ENCODE data around the gene RWDD4. TPM values are rescaled to one million over a fixed set of nuclear protein-coding genes. Genes with fewer than 3 reads are reported as not detected.

Gene RWDD4
- 16.5 TPM for polyA plus RNA-seq (2013, experiment 1 of 2)
- 20.3 TPM for polyA plus RNA-seq (2013, experiment 2 of 2)

DNA sequence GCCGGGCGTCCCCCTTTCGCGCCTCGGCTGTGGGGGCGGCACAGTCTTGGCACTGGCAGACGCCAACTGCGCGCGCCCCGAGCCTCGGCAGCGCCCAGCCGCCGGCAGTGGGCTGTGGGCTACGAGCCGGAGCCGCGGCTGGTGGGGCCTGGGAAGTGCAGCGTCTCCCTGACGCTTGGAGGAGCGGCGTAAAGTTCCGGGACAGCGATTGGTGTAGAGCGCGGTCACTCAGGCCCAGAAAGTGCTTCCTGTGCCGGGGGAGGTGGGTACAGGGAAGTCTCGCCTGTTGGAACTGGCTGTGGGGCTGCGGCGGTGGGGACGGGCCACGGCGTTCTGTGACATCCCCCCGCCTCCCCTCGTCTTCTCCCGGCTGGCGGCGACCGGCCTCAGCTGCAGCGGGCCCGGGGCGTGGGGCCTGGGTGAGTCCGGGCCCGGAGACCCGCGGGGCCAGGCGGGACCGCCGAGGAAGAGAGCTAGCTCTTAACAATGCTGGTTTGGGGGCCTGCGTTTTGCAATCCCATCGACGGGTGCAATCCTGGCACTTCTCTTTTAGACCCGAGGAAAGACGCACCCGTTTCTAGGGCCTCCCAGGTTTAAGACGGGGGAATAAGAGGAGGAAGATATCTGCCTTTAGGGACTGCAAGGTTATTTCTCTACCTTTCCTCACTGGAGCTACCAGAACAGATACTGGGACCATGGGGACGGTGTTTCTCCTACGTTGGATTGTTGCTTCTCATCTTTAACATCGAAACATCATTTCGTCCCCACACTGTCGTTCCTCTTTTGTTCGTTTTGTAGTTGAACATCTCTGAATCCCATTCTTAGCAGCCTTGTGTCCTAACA is at the start of gene RWDD4, which contains the start of gene TRAPPC11:
RWDD4 (minus strand) TSS at position 157 of the 843 bp plus-strand sequence. CDS start 233 bp downstream, outside the sequence.
TRAPPC11 (plus strand) TSS at position 265 of the 843 bp plus-strand sequence. CDS start 4,575 bp downstream, outside the sequence.
- Histone ChIP-seq H3K4me1 (ENCODE audit: insufficient read depth, low read length) (peaks cover 13% of the 10 kb centered on the region; the same call in 1 of the 2 replicates), H3K9ac (ENCODE audit: low read depth, low read length) (peak within 1 kb of the TSS; percentile 84), H3K27me3 (ENCODE audit: insufficient read depth, low read length) (no peaks in the 10 kb centered on the region), H3K27ac (ENCODE audit: low read depth, low read length) (peak within 1 kb of the TSS; percentile 17), H3K9me3 (ENCODE audit: insufficient read depth, low read depth, low read length) (no peaks in the 10 kb centered on the region), H3K36me3 (ENCODE audit: insufficient read depth, low read length) (peaks cover 11% of the 10 kb centered on the region), H3K4me3 (ENCODE audit: low read length) (peak within 1 kb of the TSS; percentile 90)
- WGBS: under 1% methylated on average over 57 of the region's 63 CpGs

DNA sequence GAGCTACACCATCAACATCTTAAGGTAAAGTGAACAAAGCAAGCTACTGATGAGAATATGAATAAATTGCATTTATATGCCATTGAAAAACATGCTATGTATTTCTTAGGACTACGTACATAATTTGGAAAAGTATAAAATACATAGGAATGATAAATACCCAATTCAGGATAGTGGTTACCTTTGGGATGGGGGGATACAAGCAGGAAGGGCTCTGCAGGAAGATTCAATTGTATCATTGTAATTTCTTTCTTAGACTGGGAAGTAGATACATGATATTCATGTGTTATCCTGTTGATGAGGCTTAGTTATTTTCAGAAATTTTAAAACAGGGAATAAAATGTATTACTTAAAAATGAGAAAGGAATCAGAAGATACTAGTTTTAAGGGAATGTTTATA is 43.5 kb upstream of the RWDD4 start:
- Histone ChIP-seq H3K27ac (ENCODE audit: low read depth, low read length) (no peak overlapping the region), H3K36me3 (ENCODE audit: insufficient read depth, low read length) (peaks cover 87% of the 10 kb centered on the region), H3K4me3 (ENCODE audit: low read length) (no peak overlapping the region), H3K4me1 (ENCODE audit: insufficient read depth, low read length) (no peaks in the 10 kb centered on the region), H3K9ac (ENCODE audit: low read depth, low read length) (no peak overlapping the region), H3K27me3 (ENCODE audit: insufficient read depth, low read length) (no peaks in the 10 kb centered on the region), H3K9me3 (ENCODE audit: insufficient read depth, low read depth, low read length) (peaks cover 3% of the 10 kb centered on the region; the same call in 1 of the 2 replicates)
- no CpG with 5 or more reads among the region's 1 CpG for WGBS

DNA sequence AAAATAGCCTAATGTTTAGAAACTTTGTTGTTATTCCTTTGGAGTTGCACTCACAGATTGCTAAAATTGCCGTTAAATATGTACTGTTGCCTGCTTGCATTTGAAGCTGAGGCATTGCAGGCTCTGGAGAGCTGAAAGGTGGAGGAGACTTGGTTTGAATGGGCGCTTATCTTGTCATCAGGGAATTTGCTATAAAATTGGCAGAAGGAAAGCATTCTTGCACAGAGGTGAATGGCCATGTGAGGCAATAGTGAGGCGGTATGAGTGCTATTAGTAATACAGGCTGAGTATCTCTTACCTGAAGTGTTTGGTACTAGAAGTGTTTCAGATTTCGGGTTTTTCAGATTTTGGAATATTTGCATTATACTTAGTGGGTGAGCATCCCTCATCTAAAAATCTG is 41.4 kb upstream of the RWDD4 start:
- Histone ChIP-seq H3K4me3 (ENCODE audit: low read length) (no peak overlapping the region), H3K27me3 (ENCODE audit: insufficient read depth, low read length) (no peaks in the 10 kb centered on the region), H3K9me3 (ENCODE audit: insufficient read depth, low read depth, low read length) (peaks cover 3% of the 10 kb centered on the region; the same call in 1 of the 2 replicates), H3K27ac (ENCODE audit: low read depth, low read length) (no peak overlapping the region), H3K36me3 (ENCODE audit: insufficient read depth, low read length) (peaks cover 90% of the 10 kb centered on the region), H3K4me1 (ENCODE audit: insufficient read depth, low read length) (no peaks in the 10 kb centered on the region), H3K9ac (ENCODE audit: low read depth, low read length) (no peak overlapping the region)
- 95% methylated on average over 4 of the region's 4 CpGs for WGBS

DNA sequence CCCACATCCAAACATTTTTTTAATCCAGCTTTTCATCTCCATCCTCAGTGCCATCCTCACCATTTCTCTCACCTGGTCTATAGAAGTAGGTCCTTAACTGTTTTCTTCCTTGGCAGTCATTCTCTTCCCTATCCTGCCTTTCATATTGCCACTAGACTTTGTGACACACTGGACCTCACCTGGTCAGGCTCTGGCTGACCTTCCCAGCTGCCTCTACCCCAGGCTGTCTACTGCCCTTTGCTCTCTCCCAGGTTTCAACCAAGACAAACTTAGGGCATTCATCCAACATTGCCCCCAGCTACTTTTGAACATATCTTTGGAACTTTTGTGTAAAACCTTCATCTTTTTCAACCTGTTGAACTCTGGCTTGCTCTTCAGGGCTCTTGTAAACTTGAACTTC is 39.9 kb upstream of the RWDD4 start:
- Histone ChIP-seq H3K9ac (ENCODE audit: low read depth, low read length) (no peak overlapping the region), H3K27me3 (ENCODE audit: insufficient read depth, low read length) (no peaks in the 10 kb centered on the region), H3K4me1 (ENCODE audit: insufficient read depth, low read length) (no peaks in the 10 kb centered on the region), H3K36me3 (ENCODE audit: insufficient read depth, low read length) (peaks cover 95% of the 10 kb centered on the region), H3K9me3 (ENCODE audit: insufficient read depth, low read depth, low read length) (peaks cover 3% of the 10 kb centered on the region; the same call in 1 of the 2 replicates), H3K4me3 (ENCODE audit: low read length) (no peak overlapping the region), H3K27ac (ENCODE audit: low read depth, low read length) (no peak overlapping the region)

DNA sequence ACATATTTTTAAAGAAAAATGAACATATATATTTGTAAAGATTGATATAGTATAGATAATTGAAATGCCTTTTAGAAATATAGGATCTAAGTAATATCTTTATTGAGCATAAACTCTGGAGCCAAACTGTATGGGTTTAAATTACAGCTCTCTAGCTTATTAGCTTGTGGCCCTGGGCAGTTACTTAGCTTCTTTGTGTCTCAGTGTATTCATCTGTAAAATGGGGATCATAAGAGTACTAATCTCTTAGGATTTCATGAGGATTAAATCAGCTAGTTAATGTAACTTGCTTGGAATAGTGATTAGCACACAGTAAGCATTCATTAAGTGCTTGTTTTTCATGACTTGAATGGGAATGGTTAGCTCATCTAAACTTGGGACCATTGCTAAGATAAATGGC is 32.9 kb upstream of the RWDD4 start:
- Histone ChIP-seq H3K9ac (ENCODE audit: low read depth, low read length) (no peak overlapping the region), H3K4me1 (ENCODE audit: insufficient read depth, low read length) (no peaks in the 10 kb centered on the region), H3K36me3 (ENCODE audit: insufficient read depth, low read length) (peaks cover 86% of the 10 kb centered on the region), H3K27ac (ENCODE audit: low read depth, low read length) (no peak overlapping the region), H3K27me3 (ENCODE audit: insufficient read depth, low read length) (no peaks in the 10 kb centered on the region), H3K9me3 (ENCODE audit: insufficient read depth, low read depth, low read length) (no peaks in the 10 kb centered on the region), H3K4me3 (ENCODE audit: low read length) (no peak overlapping the region)

DNA sequence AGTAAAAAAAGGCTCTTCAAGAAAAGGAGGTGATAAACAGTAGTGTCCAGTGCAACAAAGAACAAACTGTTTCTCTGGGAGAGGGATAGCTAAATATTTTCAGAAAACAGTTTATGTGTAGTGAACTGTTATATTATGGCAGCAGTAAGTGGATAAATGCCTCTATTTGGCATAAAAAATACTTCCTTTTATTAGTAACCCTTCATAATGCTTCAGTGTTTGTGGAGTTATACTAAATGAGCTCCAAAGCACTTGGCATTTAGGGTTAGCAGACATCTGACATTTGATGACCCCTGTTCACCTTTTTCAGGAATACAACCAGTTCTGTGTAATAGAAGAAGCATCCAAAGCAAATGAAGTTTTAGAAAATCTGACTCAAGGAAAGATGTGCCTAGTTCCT is 32.0 kb upstream of the RWDD4 start:
- H3K4me1 ChIP-seq (ENCODE audit: insufficient read depth, low read length): no peaks in the 10 kb centered on the region
- H3K27me3 ChIP-seq (ENCODE audit: insufficient read depth, low read length): no peaks in the 10 kb centered on the region
- H3K4me3 ChIP-seq (ENCODE audit: low read length): no peak overlapping the region
- H3K27ac ChIP-seq (ENCODE audit: low read depth, low read length): no peak overlapping the region
- H3K9me3 ChIP-seq (ENCODE audit: insufficient read depth, low read depth, low read length): no peaks in the 10 kb centered on the region
- H3K9ac ChIP-seq (ENCODE audit: low read depth, low read length): no peak overlapping the region
- H3K36me3 ChIP-seq (ENCODE audit: insufficient read depth, low read length): peaks cover 83% of the 10 kb centered on the region

DNA sequence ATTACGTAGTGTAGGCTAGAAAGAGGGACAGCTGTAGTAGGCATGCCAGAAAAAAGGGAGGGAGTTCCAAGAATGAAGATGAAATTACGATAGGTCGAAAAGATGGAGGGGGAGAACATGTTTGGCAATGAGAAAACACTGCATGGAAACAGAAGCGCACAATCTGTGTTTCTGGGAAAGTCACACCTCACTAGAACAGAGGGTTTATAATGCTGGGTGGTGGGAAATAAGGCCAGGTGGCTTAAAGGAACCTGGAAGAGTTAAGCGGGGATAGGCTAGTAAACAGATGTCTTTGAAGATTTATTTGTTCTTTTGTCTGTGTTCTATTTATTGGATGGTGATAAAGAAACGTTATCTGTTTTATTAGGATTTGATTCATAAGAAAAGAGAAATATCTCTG is 29.2 kb upstream of the RWDD4 start:
- H3K9me3 ChIP-seq (ENCODE audit: insufficient read depth, low read depth, low read length): no peaks in the 10 kb centered on the region
- no peak overlapping the region for H3K27ac ChIP-seq (ENCODE audit: low read depth, low read length)
- 81% methylated on average over 6 of the region's 6 CpGs for WGBS
- no peaks in the 10 kb centered on the region for H3K27me3 ChIP-seq (ENCODE audit: insufficient read depth, low read length)
- H3K36me3 ChIP-seq (ENCODE audit: insufficient read depth, low read length): peaks cover 84% of the 10 kb centered on the region
- no peaks in the 10 kb centered on the region for H3K4me1 ChIP-seq (ENCODE audit: insufficient read depth, low read length)
- H3K9ac ChIP-seq (ENCODE audit: low read depth, low read length): no peak overlapping the region
- H3K4me3 ChIP-seq (ENCODE audit: low read length): no peak overlapping the region

DNA sequence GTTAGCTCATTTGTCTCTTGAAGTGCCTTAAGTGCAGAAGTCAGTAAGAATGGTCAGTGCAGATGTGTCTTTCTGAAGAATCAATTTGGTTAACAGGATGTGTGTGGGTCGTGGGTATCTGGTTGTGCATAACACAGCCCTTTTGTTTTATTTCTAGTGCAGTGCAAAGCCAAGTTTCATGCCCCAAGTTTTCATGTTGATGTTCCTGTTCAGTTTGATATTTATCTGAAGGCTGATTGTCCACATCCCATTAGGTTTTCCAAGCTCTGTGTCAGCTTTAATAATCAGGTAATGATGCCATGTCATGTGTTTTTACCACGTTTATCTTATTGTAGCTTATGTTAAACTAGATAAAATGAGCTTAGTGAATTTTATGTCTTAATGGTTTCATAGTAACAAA is 27.5 kb upstream of the RWDD4 start:
- no peak overlapping the region for H3K27ac ChIP-seq (ENCODE audit: low read depth, low read length)
- 97% methylated on average over 2 of the region's 2 CpGs for WGBS
- no peak overlapping the region for H3K9ac ChIP-seq (ENCODE audit: low read depth, low read length)
- H3K27me3 ChIP-seq (ENCODE audit: insufficient read depth, low read length): no peaks in the 10 kb centered on the region
- H3K4me1 ChIP-seq (ENCODE audit: insufficient read depth, low read length): no peaks in the 10 kb centered on the region
- H3K4me3 ChIP-seq (ENCODE audit: low read length): no peak overlapping the region
- H3K36me3 ChIP-seq (ENCODE audit: insufficient read depth, low read length): peaks cover 81% of the 10 kb centered on the region
- no peaks in the 10 kb centered on the region for H3K9me3 ChIP-seq (ENCODE audit: insufficient read depth, low read depth, low read length)

DNA sequence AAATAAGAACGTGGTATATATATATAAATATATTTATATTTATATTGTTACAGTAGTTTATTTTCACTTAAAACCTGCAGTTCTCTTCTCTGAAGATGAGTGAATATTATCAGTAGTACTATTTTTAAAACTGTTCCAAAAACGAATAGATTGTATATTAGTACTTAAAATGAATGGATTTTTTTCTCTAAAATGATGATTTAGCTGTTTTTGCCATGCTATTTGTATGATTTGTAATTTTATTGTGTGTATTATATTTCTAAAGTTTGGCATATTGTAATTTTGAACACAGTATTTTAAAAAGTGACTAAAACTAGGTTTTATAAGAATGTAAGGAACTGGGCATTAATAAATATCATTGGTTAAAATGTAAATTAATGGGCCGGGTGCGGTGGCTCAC is 22.1 kb upstream of the RWDD4 start:
- H3K4me1 ChIP-seq (ENCODE audit: insufficient read depth, low read length): no peaks in the 10 kb centered on the region
- H3K4me3 ChIP-seq (ENCODE audit: low read length): no peak overlapping the region
- WGBS: 95% methylated on average over 3 of the region's 4 CpGs
- no peak overlapping the region for H3K27ac ChIP-seq (ENCODE audit: low read depth, low read length)
- H3K9me3 ChIP-seq (ENCODE audit: insufficient read depth, low read depth, low read length): no peaks in the 10 kb centered on the region
- no peak overlapping the region for H3K9ac ChIP-seq (ENCODE audit: low read depth, low read length)
- no peaks in the 10 kb centered on the region for H3K27me3 ChIP-seq (ENCODE audit: insufficient read depth, low read length)
- peaks cover 88% of the 10 kb centered on the region for H3K36me3 ChIP-seq (ENCODE audit: insufficient read depth, low read length)

DNA sequence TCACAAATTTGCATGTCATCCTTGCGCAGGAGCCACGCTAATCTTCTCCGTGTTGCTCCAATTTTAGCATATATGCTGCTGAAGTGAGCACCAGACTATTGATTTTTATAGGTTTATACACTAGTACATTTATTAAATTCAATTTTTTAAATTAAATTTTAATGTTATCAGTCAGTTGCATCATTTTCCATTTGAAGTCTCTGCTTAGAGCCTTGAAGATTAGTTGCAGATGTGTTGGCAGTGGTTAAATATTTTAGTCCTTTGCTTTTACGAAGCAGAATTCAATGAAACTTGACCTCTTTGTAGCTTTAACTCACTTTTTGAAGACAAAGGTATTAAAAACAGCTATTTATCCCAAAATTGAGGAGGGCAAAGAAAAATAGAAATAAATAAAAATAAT is 16.6 kb upstream of the RWDD4 start:
- WGBS: 79% methylated on average over 4 of the region's 4 CpGs
- H3K4me3 ChIP-seq (ENCODE audit: low read length): no peak overlapping the region
- H3K27ac ChIP-seq (ENCODE audit: low read depth, low read length): no peak overlapping the region
- H3K9me3 ChIP-seq (ENCODE audit: insufficient read depth, low read depth, low read length): no peaks in the 10 kb centered on the region
- peaks cover 72% of the 10 kb centered on the region for H3K36me3 ChIP-seq (ENCODE audit: insufficient read depth, low read length)
- H3K4me1 ChIP-seq (ENCODE audit: insufficient read depth, low read length): no peaks in the 10 kb centered on the region
- H3K27me3 ChIP-seq (ENCODE audit: insufficient read depth, low read length): no peaks in the 10 kb centered on the region
- H3K9ac ChIP-seq (ENCODE audit: low read depth, low read length): no peak overlapping the region

DNA sequence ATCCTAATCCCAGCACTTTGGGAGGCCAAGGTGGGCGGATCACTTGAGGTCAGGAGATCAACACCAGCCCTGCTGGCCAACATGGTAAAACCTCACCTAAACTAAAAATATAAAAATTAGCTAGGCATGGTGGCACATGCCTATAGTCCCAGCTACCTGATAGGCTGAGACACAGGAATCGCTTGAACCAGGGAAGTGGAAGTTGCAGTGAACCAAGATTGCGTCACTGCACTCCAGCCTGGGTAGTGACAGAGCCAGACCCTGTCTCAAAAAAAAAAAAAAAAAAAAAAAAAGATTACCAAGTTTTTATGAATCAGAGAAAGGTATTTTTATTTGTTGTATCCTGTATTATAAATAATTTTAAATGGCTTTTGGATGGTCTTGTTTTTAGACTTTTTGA is 15.2 kb upstream of the RWDD4 start:
- H3K4me1 ChIP-seq (ENCODE audit: insufficient read depth, low read length): no peaks in the 10 kb centered on the region
- no peak overlapping the region for H3K27ac ChIP-seq (ENCODE audit: low read depth, low read length)
- 84% methylated on average over 3 of the region's 3 CpGs for WGBS
- H3K9ac ChIP-seq (ENCODE audit: low read depth, low read length): no peak overlapping the region
- peaks cover 74% of the 10 kb centered on the region for H3K36me3 ChIP-seq (ENCODE audit: insufficient read depth, low read length)
- no peak overlapping the region for H3K4me3 ChIP-seq (ENCODE audit: low read length)
- no peaks in the 10 kb centered on the region for H3K9me3 ChIP-seq (ENCODE audit: insufficient read depth, low read depth, low read length)
- H3K27me3 ChIP-seq (ENCODE audit: insufficient read depth, low read length): no peaks in the 10 kb centered on the region

Data from HUES64 (cell line).